GM23248 (cell line): ENCODE measurements around the gene DDX27. TPM values are rescaled to one million over a fixed set of nuclear protein-coding genes. Genes with fewer than 3 reads are reported as not detected.
A peak's percentile ranks its signal among the peaks of the same experiment; 100 is the strongest.

Source experiments
- DNase-seq: peaks from one replicate; pipeline ENCODE4 v3.0.0-alpha.2; 2015
- H2AFZ ChIP-seq: fragments of 200-600 bp; sonication (generic); 2 replicates; pipeline ENCODE4 v1.6.1; 2016; ENCODE audit warnings: antibody characterized with exemption
- H3F3A ChIP-seq: fragments of 200-600 bp; sonication (generic); 2 replicates; pipeline ENCODE4 v1.6.1; 2016; ENCODE audit warnings: mild to moderate bottlenecking, antibody characterized with exemption, mixed run types; ENCODE audit not compliant: insufficient read depth
- H3K27ac ChIP-seq: fragments of 200-600 bp; sonication (generic); 2 replicates; pipeline ENCODE4 v1.5.1; 2016; ENCODE audit warnings: mild to moderate bottlenecking
- H3K27me3 ChIP-seq: fragments of 200-600 bp; sonication (generic); replicated peaks from 2 replicates; pipeline ENCODE4 v1.6.1; 2016; ENCODE audit warnings: mild to moderate bottlenecking; ENCODE audit not compliant: insufficient read depth
- H3K36me3 ChIP-seq: fragments of 200-600 bp; sonication (generic); 2 replicates; pipeline ENCODE4 v1.6.1; 2016; ENCODE audit warnings: low read depth, mild to moderate bottlenecking
- H3K4me1 ChIP-seq: fragments of 200-600 bp; sonication (generic); 2 replicates; pipeline ENCODE4 v1.6.1; 2016; ENCODE audit warnings: mild to moderate bottlenecking; ENCODE audit not compliant: insufficient read depth
- H3K4me2 ChIP-seq: fragments of 200-600 bp; sonication (generic); one replicate; pipeline ENCODE4 v1.6.1; 2016; ENCODE audit warnings: mild to moderate bottlenecking; ENCODE audit not compliant: unreplicated experiment
- H3K4me3 ChIP-seq: fragments of 200-600 bp; sonication (generic); 2 replicates; pipeline ENCODE4 v1.5.1; 2016; ENCODE audit warnings: mild to moderate bottlenecking
- H3K79me2 ChIP-seq: fragments of 200-600 bp; sonication (generic); 2 replicates; pipeline ENCODE4 v1.6.1; 2016; ENCODE audit warnings: mild to moderate bottlenecking; ENCODE audit not compliant: insufficient read depth
- H3K9ac ChIP-seq: fragments of 200-600 bp; sonication (generic); 2 replicates; pipeline ENCODE4 v1.6.1; 2016; ENCODE audit warnings: mild to moderate bottlenecking
- H3K9me2 ChIP-seq: fragments of 200-600 bp; sonication (generic); 2 replicates; pipeline ENCODE4 v1.6.1; 2016; ENCODE audit warnings: mixed run types, mild to moderate bottlenecking, moderate library complexity; ENCODE audit not compliant: insufficient read depth
- H3K9me3 ChIP-seq: fragments of 200-600 bp; sonication (generic); one replicate; pipeline ENCODE4 v1.6.1; 2017; ENCODE audit warnings: low read depth
- H4K20me1 ChIP-seq: fragments of 200-600 bp; sonication (generic); 2 replicates; pipeline ENCODE4 v1.6.0; 2016; ENCODE audit not compliant: insufficient read depth
- EZH2 ChIP-seq: fragments of 200-600 bp; sonication (generic); IDR thresholded peaks from 2 replicates; pipeline ENCODE4 v1.6.1; 2018; ENCODE audit warnings: antibody characterized with exemption, mild to moderate bottlenecking; ENCODE audit not compliant: insufficient read depth, poor library complexity, severe bottlenecking
- EZH2phosphoT487 ChIP-seq: fragments of 200-600 bp; sonication (generic); IDR thresholded peaks from 2 replicates; pipeline ENCODE4 v1.6.1; 2018; ENCODE audit warnings: antibody characterized with exemption, moderate library complexity, mild to moderate bottlenecking, low read depth; ENCODE audit not compliant: insufficient read depth
- WGBS, 2 experiments: methylation state at CpG; one replicate each; pipeline ENCODE4 v1.1.6; 2015 to 2017; ENCODE audit warnings: low lambda C conversion rate in 2 of 2, low coverage in 1 of 2; ENCODE audit errors: missing lambda C conversion rate in 2 of 2; 5-methylcytosine and 5-hydroxymethylcytosine counted together
- in situ Hi-C: fragments of 300-500 bp; cut with MboI; formaldehyde crosslinking; loops from 2 replicates; pipeline ENCODE4 v1.15.0; 2020
- polyA plus RNA-seq: library from polyadenylated mRNA; unstranded; fragments of >200 nt; fragmentation: Nextera tagmentation; extraction: Ambion mirVana; gene quantifications from 2 replicates; pipeline ENCODE4 v1.2.1, GENCODE V29; 2016
- total RNA-seq: library from RNA; depleted of rRNA; stranded (reverse); fragments of >200 nt; shearing (Covaris generic); gene quantifications from 2 replicates; pipeline ENCODE4 v1.2.3, GENCODE V29; 2014

The DDX27 gene
- total and polyA plus RNA-seq, 2 experiments from 2014 or later = 25.3 to 35.6 TPM

GRCh38 chr20:49230021-49230420 is 10.8 kb downstream of the DDX27 start:
- Histone ChIP-seq H3K9ac (no peak overlapping the region), H3K79me2 (no peaks in the 10 kb centered on the region), H3F3A (no peaks in the 10 kb centered on the region), H4K20me1 (no peaks in the 10 kb centered on the region), H3K4me3 (no peak overlapping the region), H3K4me1 (peaks cover 6% of the 10 kb centered on the region), H3K36me3 (peaks cover 38% of the 10 kb centered on the region), H3K9me2 (no peaks in the 10 kb centered on the region), H3K4me2 (no peak overlapping the region), H3K27me3 (no peaks in the 10 kb centered on the region), H3K9me3 (no peaks in the 10 kb centered on the region), H2AFZ (no peak overlapping the region), H3K27ac (no peak overlapping the region)
- in situ Hi-C loops = no loop called here
- 94% methylated on average over 10 of the region's 10 CpGs for WGBS, 2 experiments
- no peak for DNase-seq
- TF ChIP-seq EZH2phosphoT487 (no peak), EZH2 (no peak)

GRCh38 chr20:49230561-49231133 is 11.4 kb downstream of the DDX27 start:
- no peaks in the 10 kb centered on the region for H3K9me2 ChIP-seq
- no peaks in the 10 kb centered on the region for H3F3A ChIP-seq
- H3K27ac ChIP-seq = no peak overlapping the region
- DNase-seq = peak; percentile 48
- no peaks in the 10 kb centered on the region for H3K27me3 ChIP-seq
- H3K9ac ChIP-seq = no peak overlapping the region
- 72 to 73% methylated on average over 8 of the region's 8 CpGs for WGBS, 2 experiments
- no peak overlapping the region for H3K4me3 ChIP-seq
- H4K20me1 ChIP-seq = no peaks in the 10 kb centered on the region
- peak overlapping the region; percentile 11 for H3K4me2 ChIP-seq
- no peaks in the 10 kb centered on the region for H3K9me3 ChIP-seq
- H3K79me2 ChIP-seq = no peaks in the 10 kb centered on the region
- no peak for TF ChIP-seq EZH2phosphoT487
- no peak for TF ChIP-seq EZH2
- in situ Hi-C loops = no loop called here
- peaks cover 35% of the 10 kb centered on the region for H3K36me3 ChIP-seq
- H2AFZ ChIP-seq = no peak overlapping the region
- peaks cover 6% of the 10 kb centered on the region for H3K4me1 ChIP-seq

- no peak overlapping the region for H3K27ac ChIP-seq
Measured at GRCh38 chr20:49231471-49231870, 12.3 kb downstream of the DDX27 start.

GRCh38 chr20:49233226-49233625 is 14.0 kb downstream of the DDX27 start:
- DNase-seq = no peak
- peaks cover 6% of the 10 kb centered on the region for H3K4me1 ChIP-seq
- H2AFZ ChIP-seq = no peak overlapping the region
- H3K27me3 ChIP-seq = no peaks in the 10 kb centered on the region
- no peaks in the 10 kb centered on the region for H3K9me2 ChIP-seq
- H3K27ac ChIP-seq = no peak overlapping the region
- no peaks in the 10 kb centered on the region for H3K79me2 ChIP-seq
- H3F3A ChIP-seq = no peaks in the 10 kb centered on the region
- H3K4me2 ChIP-seq = no peak overlapping the region
- H3K36me3 ChIP-seq = peaks cover 23% of the 10 kb centered on the region
- 85 to 93% methylated on average over 8 to 10 of the region's 10 CpGs for WGBS, 2 experiments
- no peak overlapping the region for H3K4me3 ChIP-seq
- no peak overlapping the region for H3K9ac ChIP-seq
- in situ Hi-C loops = no loop called here
- H3K9me3 ChIP-seq = no peaks in the 10 kb centered on the region
- TF ChIP-seq EZH2 (no peak), EZH2phosphoT487 (no peak)
- no peaks in the 10 kb centered on the region for H4K20me1 ChIP-seq

More at GRCh38 chr20:49231471-49231870, 12.3 kb downstream of the DDX27 start:
- Histone ChIP-seq H3K9ac (no peak overlapping the region), H3K79me2 (no peaks in the 10 kb centered on the region), H3K4me1 (peaks cover 6% of the 10 kb centered on the region), H3K27me3 (no peaks in the 10 kb centered on the region), H3K4me3 (no peak overlapping the region), H3K9me3 (no peaks in the 10 kb centered on the region), H2AFZ (no peak overlapping the region), H3K36me3 (peaks cover 27% of the 10 kb centered on the region), H4K20me1 (no peaks in the 10 kb centered on the region), H3K4me2 (no peak overlapping the region), H3F3A (no peaks in the 10 kb centered on the region), H3K9me2 (no peaks in the 10 kb centered on the region)
- in situ Hi-C loops = no loop called here
- 68 to 71% methylated on average over 7 of the region's 7 CpGs for WGBS, 2 experiments
- no peak for TF ChIP-seq EZH2
- no peak for TF ChIP-seq EZH2phosphoT487
- DNase-seq = no peak
